ENCODE measurements around the gene PDE7B. TPM values are rescaled to one million over a fixed set of nuclear protein-coding genes. Genes with fewer than 3 reads are reported as not detected.

Gene PDE7B
- polyA plus RNA-seq, 1 donor (not counting 4 experiments of a cell fraction or from before 2014, with no cell fraction given): 0.01 TPM

DNA sequence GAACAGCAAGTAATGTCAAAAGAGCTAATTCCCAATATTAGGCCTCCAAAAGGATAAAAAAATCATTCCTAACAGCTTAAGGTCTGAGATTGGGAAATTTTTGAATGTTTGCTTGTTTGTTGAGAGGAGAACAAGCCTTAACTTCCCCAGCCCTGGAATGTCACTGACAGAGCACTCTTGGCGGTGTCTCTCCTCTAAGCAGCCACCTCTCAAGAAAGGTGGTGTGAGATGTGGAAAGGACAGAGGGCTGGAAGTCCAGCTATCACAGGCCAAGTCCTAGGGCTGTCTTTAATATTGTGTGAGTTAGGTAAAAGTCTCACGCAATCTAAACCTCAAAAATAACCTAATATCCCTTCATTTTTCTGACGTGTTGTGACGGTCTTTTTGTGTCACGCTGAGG, 297.0 kb downstream of the PDE7B start:
- Histone ChIP-seq H3K36me3 (ENCODE audit: control insufficient read depth in 2 of 2, extremely low read depth in 1 of 2, insufficient read depth in 2 of 2, low read length in 2 of 2) (no peaks in the 10 kb centered on the region), H3K79me2 (ENCODE audit: control insufficient read depth, insufficient read depth, low read length) (no peaks in the 10 kb centered on the region), H3K9me1 (ENCODE audit: control insufficient read depth, extremely low read depth, insufficient read depth, low read length) (no peaks in the 10 kb centered on the region), H3K27me3 (ENCODE audit: control insufficient read depth, extremely low read depth, insufficient read depth, low read length) (no peaks in the 10 kb centered on the region), H3K9me3 (ENCODE audit: control insufficient read depth, low read depth, low read length) (no peaks in the 10 kb centered on the region), H3K9ac (ENCODE audit: control insufficient read depth, extremely low read depth, insufficient read depth, low read length) (no peak overlapping the region), H3K27ac (ENCODE audit: control insufficient read depth, insufficient read depth, low read length) (no peak overlapping the region), H3K4me3 (ENCODE audit: control insufficient read depth in 2 of 3, extremely low read depth in 1 of 3, insufficient read depth in 2 of 3, low read depth in 1 of 3, low read length in 3 of 3) (no peak overlapping the region), H2AFZ (ENCODE audit: control insufficient read depth, low read length) (no peak overlapping the region), H3K4me2 (ENCODE audit: control insufficient read depth, extremely low read depth, insufficient read depth, low read depth, low read length) (no peak overlapping the region), H4K20me1 (ENCODE audit: control insufficient read depth, extremely low read depth, insufficient read depth, low read length) (no peaks in the 10 kb centered on the region), H3K4me1 (ENCODE audit: control insufficient read depth, extremely low read depth, insufficient read depth, low read length) (no peaks in the 10 kb centered on the region)
- no peak for DNase-seq (ENCODE audit: low read depth, low spot score)
- TF ChIP-seq EZH2 (IDR thresholded peaks at IDR 0.05; ENCODE audit: low read length): no peak
- TF ChIP-seq, protein P1, sequence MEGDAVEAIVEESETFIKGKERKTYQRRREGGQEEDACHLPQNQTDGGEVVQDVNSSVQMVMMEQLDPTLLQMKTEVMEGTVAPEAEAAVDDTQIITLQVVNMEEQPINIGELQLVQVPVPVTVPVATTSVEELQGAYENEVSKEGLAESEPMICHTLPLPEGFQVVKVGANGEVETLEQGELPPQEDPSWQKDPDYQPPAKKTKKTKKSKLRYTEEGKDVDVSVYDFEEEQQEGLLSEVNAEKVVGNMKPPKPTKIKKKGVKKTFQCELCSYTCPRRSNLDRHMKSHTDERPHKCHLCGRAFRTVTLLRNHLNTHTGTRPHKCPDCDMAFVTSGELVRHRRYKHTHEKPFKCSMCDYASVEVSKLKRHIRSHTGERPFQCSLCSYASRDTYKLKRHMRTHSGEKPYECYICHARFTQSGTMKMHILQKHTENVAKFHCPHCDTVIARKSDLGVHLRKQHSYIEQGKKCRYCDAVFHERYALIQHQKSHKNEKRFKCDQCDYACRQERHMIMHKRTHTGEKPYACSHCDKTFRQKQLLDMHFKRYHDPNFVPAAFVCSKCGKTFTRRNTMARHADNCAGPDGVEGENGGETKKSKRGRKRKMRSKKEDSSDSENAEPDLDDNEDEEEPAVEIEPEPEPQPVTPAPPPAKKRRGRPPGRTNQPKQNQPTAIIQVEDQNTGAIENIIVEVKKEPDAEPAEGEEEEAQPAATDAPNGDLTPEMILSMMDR (optimal IDR thresholded peaks at IDR 0.05 in 1 of 3, IDR thresholded peaks at IDR 0.05 in 1 of 3, conservative IDR thresholded peaks at IDR 0.05 in 1 of 3; ENCODE audit: extremely low read depth in 1 of 3, insufficient read depth in 2 of 3, low read length in 3 of 3): no peak
- dilution Hi-C loops (cut with MboI; ENCODE audit: extremely low pct_ligation_motif_present, low sequenced_read_pairs): no loop called here
- FAIRE-seq: no peak

DNA sequence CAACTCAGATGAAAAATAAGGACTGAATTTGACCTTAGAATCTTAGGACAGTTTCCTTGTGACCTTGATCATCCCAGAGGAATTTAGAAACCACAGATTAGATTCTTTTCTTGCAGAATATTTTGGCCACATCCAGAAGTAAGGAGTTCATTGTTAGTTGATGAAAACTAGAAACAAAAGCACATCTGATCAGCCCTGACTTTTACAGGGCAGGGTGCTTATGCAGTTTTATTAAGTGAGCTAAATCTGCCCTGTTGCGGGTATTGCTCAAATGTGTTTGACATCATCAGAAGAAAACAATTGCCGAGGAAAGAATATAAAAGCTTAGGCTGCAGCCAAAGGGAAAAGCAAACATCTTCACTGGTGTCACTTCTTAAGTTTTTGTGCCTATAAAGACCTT, 297.8 kb downstream of the PDE7B start:
- H3K27me3 ChIP-seq (ENCODE audit: control insufficient read depth, extremely low read depth, insufficient read depth, low read length): no peaks in the 10 kb centered on the region
- no peaks in the 10 kb centered on the region for H3K9me3 ChIP-seq (ENCODE audit: control insufficient read depth, low read depth, low read length)
- no peak for TF ChIP-seq EZH2 (IDR thresholded peaks at IDR 0.05; ENCODE audit: low read length)
- TF ChIP-seq, protein P1 (optimal IDR thresholded peaks at IDR 0.05 in 1 of 3, IDR thresholded peaks at IDR 0.05 in 1 of 3, conservative IDR thresholded peaks at IDR 0.05 in 1 of 3; ENCODE audit: extremely low read depth in 1 of 3, insufficient read depth in 2 of 3, low read length in 3 of 3): no peak
- H2AFZ ChIP-seq (ENCODE audit: control insufficient read depth, low read length): no peak overlapping the region
- FAIRE-seq: no peak
- no peak overlapping the region for H3K9ac ChIP-seq (ENCODE audit: control insufficient read depth, extremely low read depth, insufficient read depth, low read length)
- H3K9me1 ChIP-seq (ENCODE audit: control insufficient read depth, extremely low read depth, insufficient read depth, low read length): no peaks in the 10 kb centered on the region
- no peaks in the 10 kb centered on the region for H3K4me1 ChIP-seq (ENCODE audit: control insufficient read depth, extremely low read depth, insufficient read depth, low read length)
- no peaks in the 10 kb centered on the region for H4K20me1 ChIP-seq (ENCODE audit: control insufficient read depth, extremely low read depth, insufficient read depth, low read length)
- no peaks in the 10 kb centered on the region for H3K79me2 ChIP-seq (ENCODE audit: control insufficient read depth, insufficient read depth, low read length)
- DNase-seq (ENCODE audit: low read depth, low spot score): no peak
- H3K4me3 ChIP-seq (ENCODE audit: control insufficient read depth in 2 of 3, extremely low read depth in 1 of 3, insufficient read depth in 2 of 3, low read depth in 1 of 3, low read length in 3 of 3): no peak overlapping the region
- no peak overlapping the region for H3K4me2 ChIP-seq (ENCODE audit: control insufficient read depth, extremely low read depth, insufficient read depth, low read depth, low read length)
- dilution Hi-C loops (cut with MboI; ENCODE audit: extremely low pct_ligation_motif_present, low sequenced_read_pairs): no loop called here
- no peaks in the 10 kb centered on the region for H3K36me3 ChIP-seq (ENCODE audit: control insufficient read depth in 2 of 2, extremely low read depth in 1 of 2, insufficient read depth in 2 of 2, low read length in 2 of 2)
- no peak overlapping the region for H3K27ac ChIP-seq (ENCODE audit: control insufficient read depth, insufficient read depth, low read length)
